Activated B cell treated with CpG ODN at 0.5 μM for 24 hours (primary cell): ENCODE data around the gene ATP8B2. TPM values are rescaled to one million over a fixed set of nuclear protein-coding genes. Genes with fewer than 3 reads are reported as not detected.

Experiments
- ATAC-seq: fragments of 200-7000 bp; cut with Tn5 transposase; one replicate; pipeline ENCODE4 v1.10.0; 2021; ENCODE audit warnings: low read depth, mild to moderate bottlenecking, moderate library complexity
- CTCF ChIA-PET: fragments of 350-600 bp; sonication (Branson Sonifier 250); formaldehyde crosslinking; loops from one replicate; lab custom pipeline; 2021; ENCODE audit warnings: antibody characterized with exemption; lab: Charles Lee
- POLR2A ChIA-PET: fragments of 350-600 bp; sonication (Branson Sonifier 250); formaldehyde crosslinking; loops from one replicate; lab custom pipeline; 2021; ENCODE audit warnings: antibody characterized with exemption; lab: Charles Lee
- DNase-seq: peaks from one replicate; pipeline ENCODE4 v3.0.0; 2022
- H3K27ac Mint-ChIP-seq: one replicate; pipeline ENCODE4 v1.8.0; 2020; ENCODE audit warnings: mixed read lengths
- H3K27me3 Mint-ChIP-seq: one replicate; pipeline ENCODE4 v1.8.0; 2021; ENCODE audit warnings: mixed read lengths
- H3K36me3 Mint-ChIP-seq: one replicate; pipeline ENCODE4 v1.8.0; 2021; ENCODE audit warnings: low read depth, mixed read lengths
- H3K4me1 Mint-ChIP-seq: one replicate; pipeline ENCODE4 v1.8.0; 2021; ENCODE audit warnings: mixed read lengths
- H3K4me3 Mint-ChIP-seq: one replicate; pipeline ENCODE4 v1.8.0; 2020; ENCODE audit warnings: mild to moderate bottlenecking, mixed read lengths
- H3K9me3 Mint-ChIP-seq: one replicate; pipeline ENCODE4 v1.8.0; 2020; ENCODE audit warnings: mixed read lengths
- intact Hi-C: fragments of 100-400 bp; cut with micrococcal nuclease; formaldehyde crosslinking; loops from one replicate; pipeline ENCODE4 v1.15.1; 2024
- total RNA-seq: library from RNA; stranded (reverse); gene quantifications from 2 replicates; pipeline ENCODE4 v1.2.3, GENCODE V29; 2022
- TF ChIP-seq, protein P1 (sequence below): fragments of 200-600 bp; IDR thresholded peaks from one replicate; pipeline ENCODE4 v1.8.0; 2022; ENCODE audit warnings: antibody characterized with exemption, mild to moderate bottlenecking

Gene ATP8B2
- total RNA-seq, 1 donor from 2014 or later: 27.3 TPM

- POLR2A ChIA-PET: interaction anchor here (0.8 kb wide), 1 partner anchor 11 kb away, joined by 3 read pairs; no protein-coding TSS in a partner anchor
- TF ChIP-seq, protein P1, sequence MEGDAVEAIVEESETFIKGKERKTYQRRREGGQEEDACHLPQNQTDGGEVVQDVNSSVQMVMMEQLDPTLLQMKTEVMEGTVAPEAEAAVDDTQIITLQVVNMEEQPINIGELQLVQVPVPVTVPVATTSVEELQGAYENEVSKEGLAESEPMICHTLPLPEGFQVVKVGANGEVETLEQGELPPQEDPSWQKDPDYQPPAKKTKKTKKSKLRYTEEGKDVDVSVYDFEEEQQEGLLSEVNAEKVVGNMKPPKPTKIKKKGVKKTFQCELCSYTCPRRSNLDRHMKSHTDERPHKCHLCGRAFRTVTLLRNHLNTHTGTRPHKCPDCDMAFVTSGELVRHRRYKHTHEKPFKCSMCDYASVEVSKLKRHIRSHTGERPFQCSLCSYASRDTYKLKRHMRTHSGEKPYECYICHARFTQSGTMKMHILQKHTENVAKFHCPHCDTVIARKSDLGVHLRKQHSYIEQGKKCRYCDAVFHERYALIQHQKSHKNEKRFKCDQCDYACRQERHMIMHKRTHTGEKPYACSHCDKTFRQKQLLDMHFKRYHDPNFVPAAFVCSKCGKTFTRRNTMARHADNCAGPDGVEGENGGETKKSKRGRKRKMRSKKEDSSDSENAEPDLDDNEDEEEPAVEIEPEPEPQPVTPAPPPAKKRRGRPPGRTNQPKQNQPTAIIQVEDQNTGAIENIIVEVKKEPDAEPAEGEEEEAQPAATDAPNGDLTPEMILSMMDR: no peak
- H3K4me1 Mint-ChIP-seq: peaks cover under 1% of the 10 kb centered on the region
Measured at GRCh38 chr1:154398141-154398540, 72.8 kb downstream of the ATP8B2 start.

DNA sequence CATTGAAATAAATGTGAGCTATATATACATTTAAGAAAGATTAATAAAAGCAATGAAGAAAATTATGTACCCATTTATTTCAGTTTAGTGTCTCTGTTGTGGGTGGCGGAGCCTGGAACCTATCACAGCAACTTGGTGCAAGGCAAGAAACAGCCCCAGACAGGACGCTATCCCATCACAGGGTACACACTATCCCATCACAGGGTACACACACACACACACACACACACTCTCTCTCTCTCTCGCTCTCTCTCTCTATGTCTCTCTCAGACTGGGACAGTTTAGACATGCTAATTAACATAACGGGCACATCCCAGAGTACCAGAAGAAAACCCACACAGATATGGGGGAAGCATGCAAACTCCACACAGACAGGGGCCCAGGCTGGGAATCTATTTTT lies 73.4 kb downstream of the ATP8B2 start:
- ATAC-seq: no peak
- H3K36me3 Mint-ChIP-seq: no peaks in the 10 kb centered on the region
- POLR2A ChIA-PET: interaction anchor here (0.8 kb wide), 1 partner anchor 12 kb away, joined by 3 read pairs; no protein-coding TSS in a partner anchor
- H3K9me3 Mint-ChIP-seq: no peaks in the 10 kb centered on the region
- no peak overlapping the region for H3K27ac Mint-ChIP-seq
- intact Hi-C loops: no loop called here
- no peak for DNase-seq
- H3K27me3 Mint-ChIP-seq: peaks cover 4% of the 10 kb centered on the region
- no peak overlapping the region for H3K4me3 Mint-ChIP-seq
- H3K4me1 Mint-ChIP-seq: peaks cover 5% of the 10 kb centered on the region
- TF ChIP-seq, protein P1: no peak
- CTCF ChIA-PET: no interaction called here

More at GRCh38 chr1:154398141-154398540, 72.8 kb downstream of the ATP8B2 start:
- Mint-ChIP-seq H3K27me3 (peaks cover 4% of the 10 kb centered on the region), H3K27ac (no peak overlapping the region), H3K9me3 (no peaks in the 10 kb centered on the region), H3K4me3 (no peak overlapping the region), H3K36me3 (no peaks in the 10 kb centered on the region)
- ATAC-seq (no peak), DNase-seq (no peak)
- CTCF ChIA-PET: no interaction called here
- intact Hi-C loops: no loop called here

GRCh38 chr1:154400381-154400801 lies 75.1 kb downstream of the ATP8B2 start:
- TF ChIP-seq, protein P1: no peak
- POLR2A ChIA-PET: no interaction called here
- Mint-ChIP-seq H3K9me3 (no peaks in the 10 kb centered on the region), H3K27me3 (no peaks in the 10 kb centered on the region), H3K4me3 (no peak overlapping the region), H3K4me1 (peaks cover 13% of the 10 kb centered on the region), H3K27ac (no peak overlapping the region), H3K36me3 (no peaks in the 10 kb centered on the region)
- DNase-seq: no peak
- intact Hi-C loops: no loop called here
- no peak for ATAC-seq
- CTCF ChIA-PET: interaction anchor here (1.8 kb wide), 1 partner anchor 66 kb away, joined by 4 read pairs; no protein-coding TSS in a partner anchor

Other genes with a start within 250 kb of the ATP8B2 start
- 0.22 and 0.27 TPM in 2 replicates for gene NUP210L, start 170.5 kb upstream of the ATP8B2 start, total RNA-seq
- 466 and 509 TPM in 2 replicates for gene TPM3, start 133.4 kb upstream of the ATP8B2 start, total RNA-seq
- not detected in 2 replicates for gene CFAP141, start 119.2 kb upstream of the ATP8B2 start, total RNA-seq
- 209 and 234 TPM in 2 replicates for gene UBAP2L, start 104.6 kb upstream of the ATP8B2 start, total RNA-seq
- gene HAX1, start 52.9 kb upstream of the ATP8B2 start, total RNA-seq: 89.4 and 93.0 TPM in 2 replicates
- gene AQP10, start 4.4 kb upstream of the ATP8B2 start, total RNA-seq: not detected in 2 replicates
- 3.3 and 5.1 TPM in 2 replicates for gene IL6R, start 79.8 kb downstream of the ATP8B2 start, total RNA-seq
- gene TDRD10, start 176.7 kb downstream of the ATP8B2 start, total RNA-seq: not detected in 2 replicates
- 0.04 TPM in 1 of 2 replicates, not detected in the other for gene SHE, start 176.9 kb downstream of the ATP8B2 start, total RNA-seq
- 96.5 and 104 TPM in 2 replicates for gene UBE2Q1, start 233.1 kb downstream of the ATP8B2 start, total RNA-seq
- gene CHRNB2, start 242.3 kb downstream of the ATP8B2 start, total RNA-seq: not detected in 2 replicates